Mammary epithelial cell (primary cell): Measurements from ENCODE around the gene STX8.

ENCODE experiments used
- EZH2 ChIP-seq: IDR thresholded peaks from 2 replicates; pipeline ENCODE4 v1.6.1; 2012; ENCODE audit warnings: low read length, inconsistent platforms, borderline replicate concordance
- TF ChIP-seq, protein P1 (sequence below), 2 donors: IDR thresholded peaks in 1 of 2; conservative IDR thresholded peaks in 1 of 2; 2 replicates each; pipeline ENCODE4 v1.5.1; 2011 to 2012; ENCODE audit warnings: inconsistent platforms in 2 of 2, low read length in 2 of 2, mild to moderate bottlenecking in 2 of 2, control low read depth in 1 of 2, low read depth in 1 of 2; ENCODE audit not compliant: insufficient read depth in 1 of 2; ENCODE audit errors: extremely low read depth in 1 of 2

DNA sequence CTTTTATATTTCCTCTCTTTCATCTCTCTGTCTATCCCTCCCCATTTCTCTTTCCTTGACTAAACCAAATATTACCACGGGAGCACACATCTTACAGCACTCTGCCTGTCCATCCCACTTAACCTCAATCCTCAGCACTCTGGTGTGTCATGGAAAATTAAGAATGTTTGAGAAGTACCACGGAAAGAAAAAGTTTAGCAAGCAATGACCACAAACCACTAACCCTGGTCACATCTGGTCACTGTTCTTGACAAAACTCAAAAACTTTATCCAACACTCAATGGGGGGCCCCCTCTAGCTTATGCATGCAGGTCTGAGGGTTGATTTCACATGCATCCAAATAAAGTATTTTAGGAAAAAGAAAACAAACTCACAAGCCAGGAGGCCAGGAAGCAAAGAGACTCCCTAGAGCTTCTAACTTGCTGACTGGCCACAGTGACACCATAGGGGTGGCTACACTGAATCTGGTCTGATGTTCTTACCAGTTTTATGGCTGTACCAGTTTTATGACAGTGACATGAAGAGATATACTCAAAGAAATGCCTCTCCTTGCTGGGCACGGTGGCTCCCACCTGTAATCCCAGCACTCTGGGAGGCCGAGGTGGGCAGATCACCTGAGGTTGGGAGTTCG, 229.2 kb downstream of the STX8 start:
- TF ChIP-seq, protein P1, sequence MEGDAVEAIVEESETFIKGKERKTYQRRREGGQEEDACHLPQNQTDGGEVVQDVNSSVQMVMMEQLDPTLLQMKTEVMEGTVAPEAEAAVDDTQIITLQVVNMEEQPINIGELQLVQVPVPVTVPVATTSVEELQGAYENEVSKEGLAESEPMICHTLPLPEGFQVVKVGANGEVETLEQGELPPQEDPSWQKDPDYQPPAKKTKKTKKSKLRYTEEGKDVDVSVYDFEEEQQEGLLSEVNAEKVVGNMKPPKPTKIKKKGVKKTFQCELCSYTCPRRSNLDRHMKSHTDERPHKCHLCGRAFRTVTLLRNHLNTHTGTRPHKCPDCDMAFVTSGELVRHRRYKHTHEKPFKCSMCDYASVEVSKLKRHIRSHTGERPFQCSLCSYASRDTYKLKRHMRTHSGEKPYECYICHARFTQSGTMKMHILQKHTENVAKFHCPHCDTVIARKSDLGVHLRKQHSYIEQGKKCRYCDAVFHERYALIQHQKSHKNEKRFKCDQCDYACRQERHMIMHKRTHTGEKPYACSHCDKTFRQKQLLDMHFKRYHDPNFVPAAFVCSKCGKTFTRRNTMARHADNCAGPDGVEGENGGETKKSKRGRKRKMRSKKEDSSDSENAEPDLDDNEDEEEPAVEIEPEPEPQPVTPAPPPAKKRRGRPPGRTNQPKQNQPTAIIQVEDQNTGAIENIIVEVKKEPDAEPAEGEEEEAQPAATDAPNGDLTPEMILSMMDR (conservative IDR thresholded peaks at IDR 0.05 in 1 of 2, IDR thresholded peaks at IDR 0.05 in 1 of 2; ENCODE audit: extremely low read depth in 1 of 2, insufficient read depth in 1 of 2, low read depth in 1 of 2, low read length in 2 of 2): no peak
- TF ChIP-seq EZH2: no peak
